ENCODE measurements around the gene CYP19A1.
A peak's percentile ranks its signal among the peaks of the same experiment; 100 is the strongest.

The CYP19A1 gene

GRCh38 chr15:51338496-51338895 is at the start of gene CYP19A1:
Gene CYP19A1, minus strand, starts transcription at chr15:51338596. Its CDS starts 95,684 bp downstream, at chr15:51242912.
- DNase-seq = no peak

- DNase-seq = no peak
Observed at GRCh38 chr15:51387699-51388041, 49.3 kb upstream of the CYP19A1 start.

- no peak for DNase-seq
Observed at GRCh38 chr15:51386960-51387698, 48.7 kb upstream of the CYP19A1 start.

- DNase-seq = no peak
Observed at GRCh38 chr15:51386486-51386885, 48.1 kb upstream of the CYP19A1 start.

- DNase-seq = no peak
Observed at GRCh38 chr15:51386029-51386428, 47.6 kb upstream of the CYP19A1 start.

GRCh38 chr15:51382787-51383186 is 44.4 kb upstream of the CYP19A1 start:
- DNase-seq = peak; percentile 18

GRCh38 chr15:51380999-51381806 is 42.8 kb upstream of the CYP19A1 start:
- DNase-seq = peak; percentile 14

- DNase-seq = no peak
Observed at GRCh38 chr15:51379390-51379789, 41.0 kb upstream of the CYP19A1 start.

- DNase-seq = no peak
Observed at GRCh38 chr15:51378406-51378805, 40.0 kb upstream of the CYP19A1 start.

GRCh38 chr15:51377038-51377786 is 38.8 kb upstream of the CYP19A1 start:
- no peak for DNase-seq

GRCh38 chr15:51375966-51376640 is 37.7 kb upstream of the CYP19A1 start:
- no peak for DNase-seq

GRCh38 chr15:51374131-51374530 is 35.7 kb upstream of the CYP19A1 start:
- DNase-seq = no peak

GRCh38 chr15:51371266-51371665 is 32.9 kb upstream of the CYP19A1 start:
- no peak for DNase-seq

- DNase-seq = no peak
Observed at GRCh38 chr15:51369451-51369761, 31.0 kb upstream of the CYP19A1 start.

GRCh38 chr15:51368751-51369450 is 30.5 kb upstream of the CYP19A1 start:
- no peak for DNase-seq

GRCh38 chr15:51368307-51368706 is 29.9 kb upstream of the CYP19A1 start:
- DNase-seq = no peak

- DNase-seq = no peak
Observed at GRCh38 chr15:51367322-51367976, 29.1 kb upstream of the CYP19A1 start.

- no peak for DNase-seq
Observed at GRCh38 chr15:51366920-51367319, 28.5 kb upstream of the CYP19A1 start.

- no peak for DNase-seq
Observed at GRCh38 chr15:51366071-51366470, 27.7 kb upstream of the CYP19A1 start.

- DNase-seq = no peak
Observed at GRCh38 chr15:51365417-51365816, 27.0 kb upstream of the CYP19A1 start.

- DNase-seq = no peak
Observed at GRCh38 chr15:51363383-51363782, 25.0 kb upstream of the CYP19A1 start.

GRCh38 chr15:51359981-51360380 is 21.6 kb upstream of the CYP19A1 start:
- no peak for DNase-seq

Data from NCI-H1092 (cell line).